ENCODE data around the gene MICAL2.

MICAL2 gene

DNA sequence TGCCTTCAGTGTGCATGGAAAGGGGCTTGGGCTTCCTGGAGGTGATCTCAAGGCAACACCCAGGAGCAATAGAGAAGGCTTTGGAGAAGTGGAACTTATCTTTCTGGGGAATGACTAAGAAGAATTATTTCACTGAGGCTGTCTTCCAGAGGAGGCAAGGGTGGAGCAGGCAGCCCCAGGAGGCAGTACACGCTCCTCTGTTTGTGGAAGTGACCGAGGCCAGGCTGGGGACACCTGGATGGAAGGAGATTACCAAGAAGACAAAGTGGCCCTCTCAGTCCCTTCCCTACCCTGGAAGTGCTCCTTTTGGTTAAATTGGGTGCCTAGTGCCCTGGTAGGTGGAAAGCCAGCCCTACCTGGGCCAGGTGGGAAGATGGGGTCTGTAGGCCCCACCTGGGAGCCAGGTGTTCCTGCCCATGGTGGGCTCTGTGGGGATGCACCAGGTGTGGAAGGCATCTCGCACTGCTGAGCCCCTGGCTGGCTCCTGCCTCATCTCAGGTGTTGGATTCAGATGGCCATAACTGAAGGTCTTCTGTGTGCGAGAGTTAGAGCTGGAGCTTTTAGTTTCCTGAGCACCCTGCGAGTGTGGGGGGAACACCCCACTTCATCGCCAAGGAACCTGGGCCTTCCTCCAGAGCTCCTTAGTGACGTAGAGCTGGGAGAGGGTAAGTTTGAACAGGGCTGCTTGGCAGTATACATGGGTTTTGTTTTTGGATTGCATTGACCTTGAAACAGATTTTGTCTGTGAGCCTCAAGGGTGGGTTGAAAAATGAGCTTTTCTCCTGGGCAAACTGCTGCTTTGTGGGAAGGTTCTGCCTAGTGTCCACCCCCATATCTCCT, 46.1 kb downstream of the MICAL2 start:
- no peak for DNase-seq (ENCODE audit: low spot score)

DNA sequence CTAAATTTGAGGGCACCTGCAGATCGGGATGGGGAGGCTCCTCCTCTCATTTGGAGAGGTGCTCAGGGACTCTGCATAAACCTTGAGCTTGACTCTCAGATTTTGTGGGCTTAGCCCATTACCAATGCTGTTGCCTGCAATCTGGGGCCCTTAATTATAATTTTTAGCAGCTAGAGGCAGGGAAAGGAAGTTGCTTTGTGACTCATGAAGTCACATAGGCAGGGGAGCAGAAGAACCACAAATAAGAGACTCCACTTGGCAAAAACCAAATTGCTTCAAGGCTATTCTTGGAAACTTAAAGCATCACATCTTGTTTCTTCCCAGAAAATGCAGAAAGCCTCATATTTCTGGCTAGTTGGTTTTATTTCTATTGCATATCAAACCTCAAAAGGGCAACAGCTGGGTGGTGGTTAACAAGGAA, 46.9 kb downstream of the MICAL2 start:
- no peak for DNase-seq (ENCODE audit: low spot score)

DNA sequence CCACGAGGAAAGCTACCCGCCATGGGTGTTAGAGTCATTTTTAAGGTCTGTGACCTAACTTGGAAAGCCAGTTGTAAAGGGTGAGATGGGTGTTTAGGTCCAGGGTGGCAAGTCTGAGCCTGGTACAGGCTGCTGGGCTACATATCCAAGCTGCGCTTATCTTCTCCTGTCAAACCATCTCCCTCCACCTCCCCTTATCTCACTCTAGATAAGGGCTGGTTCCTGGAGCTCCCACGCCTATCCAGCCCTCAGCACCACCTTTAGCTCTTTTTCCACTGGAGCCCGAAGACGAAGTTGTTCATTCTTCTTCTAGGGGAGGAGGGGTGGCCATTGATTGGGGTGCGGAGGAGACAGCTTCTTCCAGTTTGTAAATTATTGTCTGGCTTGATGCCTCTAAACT, 48.5 kb downstream of the MICAL2 start:
- no peak for DNase-seq (ENCODE audit: low spot score)

DNA sequence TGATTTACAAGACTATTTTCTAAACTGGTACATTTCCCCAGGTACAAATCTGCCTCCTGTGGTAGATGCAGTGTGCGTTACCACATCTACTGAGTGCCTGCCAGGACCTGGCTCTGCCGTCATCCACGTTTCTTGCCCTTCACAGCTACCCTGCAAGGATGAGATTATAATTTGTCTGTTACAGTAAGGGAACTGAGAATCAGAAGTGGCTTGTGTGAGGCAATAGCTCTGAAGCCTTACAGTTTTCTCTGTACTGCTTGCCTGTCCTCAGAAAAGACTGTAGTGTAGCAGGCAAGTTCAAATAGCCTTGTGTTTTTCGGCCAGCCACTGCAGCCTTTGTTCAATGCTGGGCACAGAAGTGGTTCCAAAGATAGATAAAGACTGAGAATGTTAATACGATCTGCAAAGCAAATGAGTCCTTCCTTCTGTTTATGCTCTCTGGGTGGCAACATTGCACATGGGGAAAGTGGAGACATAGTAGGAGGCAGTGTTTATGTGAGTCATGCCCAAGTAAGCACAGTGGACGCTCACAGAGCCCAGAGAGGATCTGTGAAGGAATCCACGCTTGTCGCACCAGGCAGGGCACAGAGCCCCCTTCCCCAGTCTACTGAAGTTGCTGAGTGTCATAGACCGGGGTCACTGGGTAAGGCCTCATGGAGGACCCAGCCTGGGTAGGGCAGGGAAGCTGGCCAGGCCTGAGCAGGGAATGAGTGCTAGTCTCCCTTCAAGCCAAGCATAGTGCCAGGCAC, 49.1 kb downstream of the MICAL2 start:
- DNase-seq (ENCODE audit: low spot score) = peak; percentile 84

DNA sequence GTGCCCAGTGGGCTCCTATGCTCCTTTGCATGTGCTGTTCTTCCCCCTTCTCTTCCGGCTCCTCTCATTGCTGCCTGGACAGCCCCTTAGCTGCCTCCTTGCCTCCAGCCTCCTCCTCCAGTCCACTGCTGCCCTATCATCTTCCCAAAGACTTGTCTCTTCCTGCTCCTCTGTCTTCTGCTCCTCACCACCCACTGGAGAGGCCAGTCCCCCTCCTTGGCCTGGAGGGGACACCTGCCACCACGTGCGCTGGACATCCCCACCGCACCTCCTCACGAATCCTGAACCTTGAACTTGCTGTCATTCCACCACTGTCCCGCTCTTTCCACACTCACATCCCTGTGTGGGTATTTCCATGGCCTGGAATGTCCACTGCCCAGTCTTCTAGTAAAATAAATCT, 49.8 kb downstream of the MICAL2 start:
- no peak for DNase-seq (ENCODE audit: low spot score)

DNA sequence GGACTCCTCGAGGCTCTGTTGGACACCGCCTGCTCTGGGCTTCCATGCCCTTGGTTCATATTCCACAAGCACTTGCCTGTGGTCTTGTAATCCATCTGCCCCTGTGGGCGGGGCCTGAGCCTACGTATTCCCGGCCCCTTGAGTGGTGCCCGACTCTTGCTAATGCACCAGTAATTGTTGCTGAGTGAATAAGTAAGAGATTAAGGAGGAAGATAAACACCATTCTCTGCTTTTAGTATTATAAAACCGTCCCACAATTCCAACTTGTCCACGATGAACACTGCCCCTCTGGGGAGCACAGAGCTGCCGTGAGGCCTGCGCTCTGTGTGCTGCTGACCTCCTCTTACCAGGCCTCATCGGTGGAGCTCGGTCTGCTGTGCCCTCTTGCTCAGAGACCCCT, 50.3 kb downstream of the MICAL2 start:
- DNase-seq (ENCODE audit: low spot score) = no peak

DNA sequence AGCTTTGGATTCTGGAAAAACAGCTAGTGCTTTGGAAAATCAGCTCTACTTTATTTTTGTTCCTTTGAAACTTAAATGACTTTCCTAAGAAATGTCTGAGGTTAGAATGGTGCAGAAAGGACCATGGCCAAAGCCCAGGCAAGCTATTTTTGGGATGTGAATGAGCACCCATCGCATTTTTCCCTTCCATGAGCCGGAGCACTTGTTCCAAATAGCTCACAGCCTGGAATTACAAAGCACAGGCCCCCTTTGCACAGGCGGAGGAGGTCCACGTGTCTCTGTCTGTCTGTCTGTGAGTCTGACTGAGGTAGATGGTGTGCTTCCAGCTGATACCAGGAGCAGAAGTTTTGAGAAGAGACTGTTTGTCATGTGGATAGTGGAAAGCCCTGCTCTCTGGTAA, 50.7 kb downstream of the MICAL2 start:
- DNase-seq (ENCODE audit: low spot score) = no peak

DNA sequence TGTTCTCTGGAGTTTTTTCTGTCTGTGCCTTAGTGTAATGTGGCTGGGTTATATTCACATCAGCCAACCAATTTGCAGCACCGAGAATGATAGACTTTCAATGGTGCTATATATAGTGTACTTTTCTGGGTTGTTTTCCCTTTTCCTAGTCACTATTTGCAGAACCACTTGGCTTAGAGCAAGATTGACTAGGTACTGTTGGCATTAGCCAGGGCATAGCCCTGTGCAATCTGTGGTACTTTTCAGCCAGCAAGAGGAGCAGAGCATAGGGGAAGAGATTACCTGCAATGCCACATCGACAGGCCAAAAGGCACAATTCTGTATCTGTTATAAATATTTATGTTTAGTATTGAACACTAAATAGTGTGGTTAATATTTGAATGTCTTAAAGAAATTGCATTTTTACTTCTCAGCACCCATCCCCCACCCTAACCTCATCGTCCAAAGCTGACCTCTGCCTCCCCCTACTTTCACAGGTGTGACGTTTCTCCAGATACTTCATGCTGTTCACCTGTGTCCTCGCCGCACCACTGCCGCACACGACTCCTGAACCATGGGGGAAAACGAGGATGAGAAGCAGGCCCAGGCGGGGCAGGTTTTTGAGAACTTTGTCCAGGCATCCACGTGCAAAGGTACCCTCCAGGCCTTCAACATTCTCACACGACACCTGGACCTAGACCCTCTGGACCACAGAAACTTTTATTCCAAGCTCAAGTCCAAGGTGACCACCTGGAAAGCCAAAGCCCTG, 51.4 kb downstream of the MICAL2 start:
- no peak for DNase-seq (ENCODE audit: low spot score)

DNA sequence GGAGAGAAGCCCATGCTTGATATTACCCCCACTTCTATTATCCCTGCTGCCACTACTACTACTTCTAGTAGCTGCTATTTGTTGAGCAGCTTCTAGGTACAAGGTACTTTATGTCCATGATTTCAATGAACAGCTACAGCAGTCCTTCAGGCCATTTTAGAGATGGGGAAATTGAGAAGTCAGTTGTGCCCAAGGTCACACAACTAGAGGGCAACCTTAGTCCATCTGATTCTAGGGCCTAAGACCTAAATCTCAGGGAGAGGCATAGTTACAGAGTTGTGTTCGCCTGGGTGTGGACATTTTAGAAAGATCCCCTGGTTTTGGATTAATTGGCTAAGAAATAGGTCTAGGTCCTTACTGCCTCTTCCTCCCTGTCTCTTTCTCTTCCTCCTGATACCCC, 52.3 kb downstream of the MICAL2 start:
- DNase-seq (ENCODE audit: low spot score) = no peak

DNA sequence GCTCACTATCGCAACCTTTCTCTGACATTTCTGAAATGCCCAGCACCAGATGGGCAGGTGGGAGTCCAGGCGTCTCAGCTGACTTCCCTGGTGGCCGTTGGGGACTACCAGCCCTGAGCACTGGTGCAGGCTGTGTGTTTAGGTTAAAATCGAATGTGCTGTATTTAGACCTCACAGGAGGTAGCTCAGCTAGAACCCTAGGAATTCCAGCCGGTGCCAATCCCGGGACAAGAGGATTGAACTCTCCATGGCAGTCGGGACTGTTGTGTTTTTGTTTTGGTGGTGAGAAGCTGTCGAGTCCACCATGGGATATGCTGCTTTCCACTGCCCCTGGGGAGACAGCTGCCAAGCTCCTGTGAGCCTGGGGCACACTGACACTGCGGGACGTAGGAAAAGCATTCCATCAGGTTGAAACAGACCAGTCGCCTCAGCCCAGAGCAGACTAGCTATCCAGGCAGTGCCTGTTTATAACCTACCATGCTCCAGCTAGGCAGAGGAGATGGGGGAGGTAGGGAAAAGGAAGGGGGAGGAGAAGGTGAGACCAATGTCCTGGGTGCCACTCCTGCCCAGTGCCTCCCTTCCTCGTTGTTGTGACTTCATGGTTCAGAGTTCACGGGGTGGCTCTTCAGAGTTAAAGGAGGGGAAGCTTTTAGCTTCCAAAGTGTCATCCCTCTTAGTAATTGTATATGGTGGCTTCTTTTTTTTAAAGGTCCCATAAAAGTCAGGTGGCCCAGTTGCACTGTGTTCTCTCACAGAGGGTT, 53.0 kb downstream of the MICAL2 start:
- DNase-seq (ENCODE audit: low spot score) = no peak

DNA sequence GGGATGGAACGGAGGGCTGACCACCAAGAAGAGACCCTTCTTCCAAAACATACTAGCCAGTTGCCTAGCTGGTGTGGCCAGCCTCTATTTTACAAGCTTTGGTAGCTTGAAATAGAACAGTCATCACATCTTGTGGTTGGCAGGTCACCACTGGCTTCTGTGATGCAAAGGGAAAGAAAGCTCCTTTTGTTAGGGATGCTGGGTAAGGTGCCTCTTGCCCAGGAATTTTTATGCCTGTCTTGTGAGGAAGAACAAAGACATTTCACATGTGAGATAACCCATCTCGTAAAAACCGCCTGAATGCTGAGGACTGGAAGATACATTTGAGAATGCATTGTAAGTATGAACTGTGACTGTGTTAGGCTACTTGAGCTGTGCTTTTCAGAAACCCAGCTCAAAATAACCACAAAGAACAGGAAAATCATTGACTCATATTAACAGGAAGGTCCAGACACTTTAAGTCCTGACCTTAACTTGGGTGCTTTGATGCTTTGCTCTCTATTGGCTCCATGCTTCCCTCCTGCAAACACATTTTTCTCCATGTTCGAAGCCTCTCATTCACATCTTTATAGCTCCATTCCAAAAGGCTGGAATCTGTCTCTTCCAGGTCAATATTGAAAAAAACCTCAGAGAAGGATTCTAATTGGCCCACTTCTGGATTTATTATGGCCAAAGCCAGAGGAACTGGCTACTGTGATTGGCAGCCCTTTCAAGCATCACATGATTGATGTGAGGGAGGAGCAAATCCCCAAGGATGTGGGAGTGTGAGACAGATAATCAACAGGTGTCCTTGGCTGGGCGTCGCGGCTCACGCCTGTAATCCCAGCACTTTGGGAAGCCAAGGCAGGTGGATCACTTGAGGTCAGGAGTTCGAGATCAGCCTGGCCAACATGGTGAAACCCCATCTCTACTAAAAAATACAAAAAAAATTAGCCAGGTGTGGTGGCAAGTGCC, 53.9 kb downstream of the MICAL2 start:
- DNase-seq (ENCODE audit: low spot score) = peak; percentile 88

DNA sequence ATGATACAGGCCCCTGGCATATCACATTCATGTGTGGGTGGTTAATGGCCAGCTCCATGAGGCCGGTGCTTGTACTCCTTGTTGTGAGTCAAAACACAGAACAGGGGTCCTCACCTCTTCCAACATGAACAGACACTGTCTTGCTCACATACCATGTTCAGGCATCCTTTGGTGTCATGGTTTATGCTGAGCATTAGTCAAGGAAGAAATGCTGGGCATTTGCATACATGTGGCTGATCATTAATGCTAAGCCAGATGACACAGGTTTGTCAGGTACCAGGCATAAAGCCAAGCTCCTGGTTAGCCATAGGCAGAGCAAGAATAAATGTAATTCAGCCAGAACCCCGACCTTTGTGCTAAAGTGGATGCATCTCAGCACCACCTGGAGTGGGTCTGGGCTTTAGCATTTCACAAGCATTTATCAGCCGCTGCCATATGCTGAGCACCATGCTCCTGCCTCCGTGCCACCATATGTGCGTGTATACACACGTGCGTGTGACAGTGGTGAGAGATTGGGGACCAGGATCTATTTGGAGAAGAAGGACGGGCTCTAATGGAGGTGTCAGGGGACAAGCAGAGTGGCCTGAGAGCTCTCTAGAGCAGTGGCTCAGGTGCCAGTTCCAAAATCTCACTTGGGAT, 55.0 kb downstream of the MICAL2 start:
- DNase-seq (ENCODE audit: low spot score) = no peak

DNA sequence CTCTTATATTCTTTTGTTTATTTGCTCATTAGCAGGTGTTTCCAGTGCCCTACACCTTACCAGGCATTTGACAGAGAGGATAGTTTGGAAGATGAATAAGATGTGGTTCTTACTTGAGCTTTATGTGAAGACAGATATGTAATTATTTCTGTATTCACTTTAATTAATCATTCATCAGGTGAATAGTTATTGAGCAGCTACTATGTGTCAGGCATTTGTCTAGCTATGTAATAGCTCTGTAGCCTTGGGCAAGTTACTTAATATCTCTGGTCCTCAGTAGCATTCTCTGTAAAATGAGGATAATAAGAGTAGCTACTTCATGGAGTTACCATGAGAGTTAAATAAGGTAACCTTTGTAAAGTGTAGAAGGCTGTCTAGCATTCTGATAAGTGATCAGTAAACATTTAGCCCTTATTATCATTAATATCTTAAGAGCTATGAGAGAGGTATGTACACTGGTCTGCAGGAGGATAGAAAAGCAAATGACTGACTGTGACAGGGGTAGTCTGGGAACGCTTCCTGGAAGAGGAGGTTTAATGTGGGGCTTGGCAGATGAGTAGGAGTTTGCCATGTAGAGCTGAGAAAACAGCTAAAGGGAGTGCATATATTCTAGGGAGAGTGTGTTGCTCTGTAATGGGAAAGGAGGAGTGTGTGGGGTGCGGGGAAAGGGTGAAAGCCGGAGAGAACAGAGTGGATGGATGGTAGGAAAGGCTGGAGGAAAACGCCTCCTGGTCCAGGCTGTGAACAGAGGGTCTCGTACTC, 56.1 kb downstream of the MICAL2 start:
- DNase-seq (ENCODE audit: low spot score) = no peak

DNA sequence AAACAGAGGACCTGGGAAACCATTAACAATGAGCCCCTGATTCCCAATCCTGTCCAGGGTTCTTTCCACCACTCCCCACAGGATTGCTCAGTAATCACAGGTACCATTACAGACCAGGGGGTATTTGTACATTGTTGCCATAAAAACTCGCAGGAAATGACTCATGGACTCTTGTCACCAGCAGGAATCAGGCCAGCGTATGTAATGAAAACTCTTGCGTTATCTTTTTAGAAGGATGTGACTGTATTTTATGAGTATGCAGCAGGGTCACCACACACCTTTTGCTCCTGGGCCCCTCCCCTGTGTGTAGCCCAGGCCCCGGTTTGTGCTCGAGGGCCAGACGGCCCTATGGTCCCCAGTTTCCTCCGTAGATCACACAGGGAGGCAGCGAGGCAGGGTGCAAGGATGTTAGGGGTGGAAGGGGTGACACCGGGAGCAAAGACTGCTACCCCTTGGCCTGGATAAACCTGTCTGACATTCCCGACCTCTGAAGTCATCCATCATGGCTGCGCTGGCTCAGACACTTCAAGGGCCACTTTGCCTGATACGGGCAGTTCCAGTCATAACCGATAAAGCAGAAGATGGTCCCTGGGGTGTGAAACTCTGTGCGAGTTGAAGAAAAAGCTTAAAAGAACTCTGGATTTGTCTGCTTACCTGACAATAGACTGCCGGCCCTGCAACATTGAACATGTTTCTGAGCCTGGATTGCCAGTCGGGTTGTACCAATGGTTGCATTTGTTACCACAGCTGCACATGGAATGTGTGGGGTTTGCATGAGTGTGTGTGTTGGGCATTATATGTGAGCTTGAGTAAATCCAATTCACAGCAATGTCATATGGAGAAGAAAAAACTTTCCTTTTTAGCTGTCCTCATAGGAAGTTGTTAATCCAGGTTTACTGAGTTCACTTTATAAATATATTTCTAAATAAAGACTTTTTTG, 56.9 kb downstream of the MICAL2 start:
- DNase-seq (ENCODE audit: low spot score) = peak; percentile 45

DNA sequence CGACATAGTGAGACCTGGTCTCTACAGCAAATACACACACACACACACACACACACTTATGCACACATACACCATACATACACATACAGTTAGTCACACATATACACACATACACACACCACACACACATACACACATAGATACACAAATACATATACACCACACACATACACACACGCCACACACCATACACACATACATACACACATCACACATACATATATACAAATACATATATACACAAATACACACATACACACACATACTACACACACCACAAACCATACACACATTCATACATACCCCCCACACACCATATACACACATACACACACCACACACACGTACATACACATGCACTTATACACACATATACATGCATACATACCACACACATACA, 57.7 kb downstream of the MICAL2 start:
- DNase-seq (ENCODE audit: low spot score) = no peak

DNA sequence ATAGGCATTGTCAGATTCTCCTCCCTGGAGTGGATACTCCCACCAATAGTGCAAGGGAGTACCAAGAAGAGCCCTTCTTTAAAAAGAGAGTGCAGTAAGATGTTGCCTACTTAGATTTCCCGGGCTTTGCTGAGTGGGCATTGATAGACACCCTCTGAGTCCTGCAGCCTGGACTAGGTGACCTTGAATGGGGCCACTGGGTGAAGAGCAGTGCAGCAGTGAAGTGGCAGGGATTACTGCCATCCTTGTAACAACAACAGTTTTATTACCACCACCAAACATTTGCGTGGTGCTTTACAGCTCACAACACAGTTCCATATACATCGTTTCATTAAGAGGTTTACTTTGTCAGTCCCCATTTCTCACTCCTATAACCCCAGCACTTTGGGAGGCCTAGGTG, 59.4 kb downstream of the MICAL2 start:
- no peak for DNase-seq (ENCODE audit: low spot score)

DNA sequence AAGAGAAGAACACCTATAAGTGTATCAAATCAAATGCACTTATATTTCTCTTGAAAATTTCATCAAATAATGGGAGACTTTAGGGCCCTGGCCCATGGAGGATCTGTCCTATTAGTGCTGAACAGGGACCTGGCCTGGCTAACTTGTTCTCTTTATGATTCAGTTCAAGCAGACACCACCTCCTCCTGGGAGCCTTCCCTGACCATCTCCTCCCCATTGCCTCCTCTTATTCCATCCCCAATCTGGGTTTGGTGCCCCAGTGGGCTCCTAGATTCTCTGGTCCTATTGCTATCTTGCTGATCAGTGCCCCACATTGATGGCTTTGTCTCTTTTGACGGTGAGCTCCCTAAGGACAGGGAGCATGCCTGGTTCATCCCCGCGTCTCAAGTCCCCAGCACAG, 60.1 kb downstream of the MICAL2 start:
- DNase-seq (ENCODE audit: low spot score) = no peak

DNA sequence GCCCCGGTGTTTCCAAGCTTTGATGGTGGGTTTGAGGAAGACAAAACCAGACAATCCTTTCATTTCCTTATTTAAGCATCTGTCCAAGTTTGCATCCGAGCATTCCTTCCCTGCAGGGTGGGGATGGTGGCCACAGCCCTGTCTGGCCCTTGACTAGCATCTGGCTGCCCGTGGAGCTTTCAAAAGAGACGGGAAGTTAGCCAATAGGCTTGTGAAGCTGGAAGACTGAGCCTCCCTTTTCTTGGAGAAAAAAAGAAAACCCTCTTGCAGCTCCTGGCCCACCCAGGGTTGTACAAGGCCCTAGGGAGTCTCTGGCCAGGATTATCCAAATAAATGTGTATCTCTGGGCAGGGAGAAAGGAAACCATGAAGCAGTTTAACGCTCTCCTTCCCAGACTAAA, 60.6 kb downstream of the MICAL2 start:
- no peak for DNase-seq (ENCODE audit: low spot score)

DNA sequence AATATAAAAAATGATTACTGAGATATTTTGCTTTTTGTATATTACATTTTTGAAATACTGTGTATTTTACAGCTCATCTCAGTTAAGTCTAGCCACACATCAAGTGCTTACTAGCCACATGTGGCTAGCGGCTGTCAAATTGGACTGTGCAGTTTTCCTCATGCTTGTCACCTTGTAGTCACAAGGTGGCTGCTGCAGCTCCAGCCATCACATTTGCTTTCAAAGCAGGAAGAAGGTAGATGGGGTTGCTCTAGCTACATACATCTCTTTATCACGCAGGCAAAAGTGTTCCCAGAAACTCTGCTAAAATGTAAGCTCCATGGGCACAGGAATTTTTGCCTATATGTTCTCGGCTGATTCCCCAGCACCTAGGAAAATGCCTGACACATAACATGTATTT, 61.5 kb downstream of the MICAL2 start:
- no peak for DNase-seq (ENCODE audit: low spot score)

Measured in COLO829 (cell line).